ENCODE results near the gene FIBIN. TPM values are rescaled to one million over a fixed set of nuclear protein-coding genes. Genes with fewer than 3 reads are reported as not detected.

Gene FIBIN
- total RNA-seq, 1 experiment from 2014 or later: not detected

- DNase-seq: no peak
- H4K20me1 ChIP-seq (ENCODE audit: insufficient read depth): no peaks in the 10 kb centered on the region
- TF ChIP-seq CTCF (conservative IDR thresholded peaks at IDR 0.05) (no peak), EZH2 (IDR thresholded peaks at IDR 0.05; ENCODE audit: low read depth) (no peak)
- no peaks in the 10 kb centered on the region for H3K9me2 ChIP-seq (ENCODE audit: insufficient read depth)
- H3K4me1 ChIP-seq (replicated peaks; ENCODE audit: insufficient read depth): no peaks in the 10 kb centered on the region
- H3K4me3 ChIP-seq: no peak overlapping the region
- no peaks in the 10 kb centered on the region for H3K79me2 ChIP-seq (ENCODE audit: low read depth)
- H3K27me3 ChIP-seq (ENCODE audit: insufficient read depth, low read depth): no peaks in the 10 kb centered on the region
- no peaks in the 10 kb centered on the region for H3K36me3 ChIP-seq (ENCODE audit: low read depth)
- H3K27ac ChIP-seq: no peak overlapping the region
- ChIA-PET CTCF (no interaction called here), POLR2A (ENCODE audit: unreplicated experiment) (no interaction called here)
- H3K9me3 ChIP-seq (ENCODE audit: insufficient read depth, low read depth): no peaks in the 10 kb centered on the region
- H3K4me2 ChIP-seq: no peak overlapping the region
- no peak overlapping the region for H2AFZ ChIP-seq
- no TSS peak for BruUV-seq (replicated peaks)
- intact Hi-C loops (cut with micrococcal nuclease; ENCODE audit: unreplicated experiment): no loop called here
- H3F3A ChIP-seq (ENCODE audit: insufficient read depth, low read depth): no peaks in the 10 kb centered on the region
Measured at GRCh38 chr11:26949846-26950245, 44.1 kb upstream of the FIBIN start.

GRCh38 chr11:26950260-26950719, 43.6 kb upstream of the FIBIN start:
- H3K27me3 ChIP-seq (ENCODE audit: insufficient read depth, low read depth): no peaks in the 10 kb centered on the region
- H3K9me2 ChIP-seq (ENCODE audit: insufficient read depth): no peaks in the 10 kb centered on the region
- H3F3A ChIP-seq (ENCODE audit: insufficient read depth, low read depth): no peaks in the 10 kb centered on the region
- H3K27ac ChIP-seq: no peak overlapping the region
- intact Hi-C loops (cut with micrococcal nuclease; ENCODE audit: unreplicated experiment): no loop called here
- H3K4me3 ChIP-seq: no peak overlapping the region
- DNase-seq: no peak
- no peaks in the 10 kb centered on the region for H3K4me1 ChIP-seq (replicated peaks; ENCODE audit: insufficient read depth)
- ChIA-PET CTCF (no interaction called here), POLR2A (ENCODE audit: unreplicated experiment) (no interaction called here)
- H4K20me1 ChIP-seq (ENCODE audit: insufficient read depth): no peaks in the 10 kb centered on the region
- BruUV-seq (replicated peaks): no TSS peak
- no peaks in the 10 kb centered on the region for H3K79me2 ChIP-seq (ENCODE audit: low read depth)
- H3K4me2 ChIP-seq: no peak overlapping the region
- H3K9me3 ChIP-seq (ENCODE audit: insufficient read depth, low read depth): no peaks in the 10 kb centered on the region
- no peak overlapping the region for H2AFZ ChIP-seq
- no peak for TF ChIP-seq EZH2 (IDR thresholded peaks at IDR 0.05; ENCODE audit: low read depth)
- no peak for TF ChIP-seq CTCF (conservative IDR thresholded peaks at IDR 0.05)
- no peaks in the 10 kb centered on the region for H3K36me3 ChIP-seq (ENCODE audit: low read depth)

- H3K79me2 ChIP-seq (ENCODE audit: low read depth): no peaks in the 10 kb centered on the region
- H3K9me2 ChIP-seq (ENCODE audit: insufficient read depth): no peaks in the 10 kb centered on the region
- ChIA-PET CTCF (no interaction called here), POLR2A (ENCODE audit: unreplicated experiment) (no interaction called here)
- no peaks in the 10 kb centered on the region for H3K4me1 ChIP-seq (replicated peaks; ENCODE audit: insufficient read depth)
- no peak overlapping the region for H3K4me3 ChIP-seq
- H2AFZ ChIP-seq: no peak overlapping the region
- intact Hi-C loops (cut with micrococcal nuclease; ENCODE audit: unreplicated experiment): no loop called here
- TF ChIP-seq EZH2 (IDR thresholded peaks at IDR 0.05; ENCODE audit: low read depth) (no peak), CTCF (conservative IDR thresholded peaks at IDR 0.05) (no peak)
- no peak overlapping the region for H3K27ac ChIP-seq
- no peak for DNase-seq
- no peak overlapping the region for H3K4me2 ChIP-seq
- no peaks in the 10 kb centered on the region for H3K27me3 ChIP-seq (ENCODE audit: insufficient read depth, low read depth)
- no peaks in the 10 kb centered on the region for H4K20me1 ChIP-seq (ENCODE audit: insufficient read depth)
- BruUV-seq (replicated peaks): no TSS peak
- H3K9me3 ChIP-seq (ENCODE audit: insufficient read depth, low read depth): no peaks in the 10 kb centered on the region
- H3F3A ChIP-seq (ENCODE audit: insufficient read depth, low read depth): no peaks in the 10 kb centered on the region
- H3K36me3 ChIP-seq (ENCODE audit: low read depth): no peaks in the 10 kb centered on the region
Measured at GRCh38 chr11:26951809-26952515, 42.0 kb upstream of the FIBIN start.
